Lung (tissue), 12 donors: Measurements from ENCODE around the gene FAM219B. TPM values are rescaled to one million over a fixed set of nuclear protein-coding genes. Genes with fewer than 3 reads are reported as not detected.
"Not testable (repeated sequence)": the region's sequence is repeated elsewhere in the genome, so short reads cannot be mapped to it uniquely, and the experiment has no call there.

Experiments used
- ATAC-seq: fragments of 200-7000 bp; cut with Tn5 transposase; one replicate; pipeline ENCODE4 v1.9.1; 2020; ENCODE audit warnings: moderate number of reproducible peaks; ENCODE audit not compliant: insufficient read depth, low FRiP score
- DNase-seq, 3 donors: peaks; one replicate each; pipeline ENCODE4 v3.0.0-alpha.2; 2013 to 2017
- H3K27ac ChIP-seq, 2 donors: one replicate each; pipeline ENCODE4 v1.5.1; 2013; ENCODE audit warnings: mild to moderate bottlenecking in 2 of 2, moderate library complexity in 2 of 2, control low read depth in 1 of 2, inconsistent platforms in 1 of 2, low read depth in 1 of 2, low read length in 1 of 2
- H3K27me3 ChIP-seq, 3 donors: one replicate each; pipeline ENCODE4 v1.5.1; 2013; ENCODE audit warnings: low read length in 2 of 3; ENCODE audit not compliant: control insufficient read depth in 3 of 3, insufficient read depth in 3 of 3
- H3K36me3 ChIP-seq, 4 donors: one replicate each; pipeline ENCODE4 v1.5.1; 2013; ENCODE audit warnings: low read length in 4 of 4, mild to moderate bottlenecking in 1 of 4, moderate library complexity in 1 of 4; ENCODE audit not compliant: control insufficient read depth in 4 of 4, insufficient read depth in 4 of 4
- H3K4me1 ChIP-seq, 5 donors: one replicate each; pipeline ENCODE4 v1.5.1; 2013; ENCODE audit warnings: low read length in 5 of 5, mild to moderate bottlenecking in 2 of 5, moderate library complexity in 1 of 5; ENCODE audit not compliant: control insufficient read depth in 5 of 5, insufficient read depth in 5 of 5
- H3K4me3 ChIP-seq: one replicate; pipeline ENCODE4 v1.5.1; 2013; ENCODE audit warnings: mild to moderate bottlenecking, control low read depth, moderate library complexity
- H3K9ac ChIP-seq, 2 donors: one replicate each; pipeline ENCODE4 v1.5.1; 2013; ENCODE audit warnings: low read length in 2 of 2, control low read depth in 1 of 2; ENCODE audit not compliant: insufficient read depth in 1 of 2
- H3K9me3 ChIP-seq, 4 donors: one replicate each; pipeline ENCODE4 v1.5.1; 2013; ENCODE audit warnings: low read length in 3 of 4, mild to moderate bottlenecking in 1 of 4, moderate library complexity in 1 of 4; ENCODE audit not compliant: control insufficient read depth in 4 of 4, insufficient read depth in 3 of 4
- CTCF ChIP-seq: IDR thresholded peaks from 2 replicates; pipeline ENCODE4 v1.5.1; 2012; ENCODE audit warnings: mild to moderate bottlenecking; ENCODE audit errors: control extremely low read depth, extremely low read depth
- WGBS, 2 donors: extraction: QIAGEN DNeasy Blood & Tissue Kit; methylation state at CpG; one replicate each; pipeline ENCODE4 v1.1.7; 2013; 5-methylcytosine and 5-hydroxymethylcytosine counted together
- polyA plus RNA-seq, 2 donors: library from polyadenylated mRNA; stranded (reverse); fragments of 200-250 nt; gene quantifications; one replicate each; pipeline ENCODE4 v1.2.1, GENCODE V29; 2013
- total RNA-seq, 2 donors: library from RNA; depleted of rRNA in 1 of 2; stranded (reverse); fragments of >200 nt in 1 of 2; gene quantifications; one replicate each; pipeline ENCODE4 v1.2.1, GENCODE V29; 2014 to 2021
- donor health status: control.
- donor health status: control.
- donor health status: Bipolar disorder and iron deficiency.
- donor health status: healthy.
- donor health status: DM: yes; HTN: yes; CAD: no.

Gene FAM219B
- total and polyA plus RNA-seq, 4 donors, result 32.4 to 88.4 (median 42.5) TPM

DNA sequence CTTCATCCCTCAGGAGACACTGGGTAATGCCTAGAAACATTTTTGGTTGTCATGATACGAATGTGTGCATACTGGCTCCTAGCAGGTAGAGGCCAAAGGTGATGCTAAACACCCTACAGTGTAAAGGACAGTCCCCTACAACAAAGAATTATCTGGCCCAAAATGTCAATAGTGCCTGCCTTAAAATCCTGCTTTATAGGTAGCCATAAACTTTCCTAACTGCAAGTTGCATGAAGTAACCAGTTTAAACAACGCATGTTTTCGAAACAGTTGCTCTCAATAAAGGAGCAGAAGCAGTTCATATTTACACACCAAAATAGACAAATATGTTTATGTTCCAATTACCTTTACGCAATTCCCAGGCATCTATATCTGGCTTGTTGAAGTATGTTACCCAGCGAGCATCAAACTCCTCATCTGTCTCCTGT is 22.1 kb upstream of the FAM219B start:
- Histone ChIP-seq H3K4me1 (peaks cover 0 to 6% (median 0%) of the 10 kb centered on the region in 5 donors), H3K9ac (no peak overlapping the region), H3K36me3 (peaks cover 3 to 29% (median 15%) of the 10 kb centered on the region in 4 donors), H3K9me3 (no peaks in the 10 kb centered on the region), H3K27ac (no peak overlapping the region), H3K4me3 (no peak overlapping the region), H3K27me3 (no peaks in the 10 kb centered on the region)
- no peak for ATAC-seq
- 94 to 96% methylated on average over 5 of the region's 5 CpGs for WGBS, 2 donors
- no peak for TF ChIP-seq CTCF
- no peak for DNase-seq

- DNase-seq, result no peak
- TF ChIP-seq CTCF, result no peak
- H3K36me3 ChIP-seq, result peaks cover 10 to 32% (median 17%) of the 10 kb centered on the region in 4 donors
- no peak for ATAC-seq
- H3K9ac ChIP-seq, result no peak overlapping the region
- H3K9me3 ChIP-seq, result no peaks in the 10 kb centered on the region
- WGBS, 2 donors, result 94 to 95% methylated on average over 3 of the region's 3 CpGs
- H3K4me3 ChIP-seq, result no peak overlapping the region
- no peaks in the 10 kb centered on the region for H3K4me1 ChIP-seq
- no peaks in the 10 kb centered on the region for H3K27me3 ChIP-seq
- H3K27ac ChIP-seq, result no peak overlapping the region
Observed at GRCh38 chr15:74924525-74924924, 17.9 kb upstream of the FAM219B start.

DNA sequence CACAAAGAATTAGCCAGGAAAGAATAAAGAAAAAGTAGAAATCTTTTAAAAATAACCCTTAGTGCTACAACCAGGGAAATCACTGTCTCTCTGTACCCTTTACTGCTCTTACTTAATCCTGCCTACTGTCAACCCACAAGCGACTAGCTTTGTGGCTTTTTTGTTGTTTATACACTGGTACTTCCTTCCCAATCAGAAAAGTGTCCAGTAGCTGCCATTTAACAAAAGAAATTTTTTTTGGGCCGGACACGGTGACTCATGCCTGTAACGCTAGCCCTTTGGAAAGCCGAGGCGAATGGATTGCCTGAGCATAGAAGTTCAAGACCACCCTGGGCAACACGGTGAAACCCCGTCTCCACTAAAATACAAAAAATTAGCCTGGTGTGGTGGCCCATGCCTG is 13.8 kb upstream of the FAM219B start:
- Histone ChIP-seq H3K36me3 (peaks cover 14 to 41% (median 23%) of the 10 kb centered on the region in 4 donors), H3K9me3 (no peaks in the 10 kb centered on the region), H3K4me3 (no peak overlapping the region), H3K27me3 (no peaks in the 10 kb centered on the region), H3K9ac (no peak overlapping the region), H3K27ac (no peak overlapping the region), H3K4me1 (no peaks in the 10 kb centered on the region)
- TF ChIP-seq CTCF, result no peak
- no peak for ATAC-seq
- 56 to 63% methylated on average over 8 of the region's 8 CpGs for WGBS, 2 donors
- peak in 1 of 3 donors; percentile 11 for DNase-seq

DNA sequence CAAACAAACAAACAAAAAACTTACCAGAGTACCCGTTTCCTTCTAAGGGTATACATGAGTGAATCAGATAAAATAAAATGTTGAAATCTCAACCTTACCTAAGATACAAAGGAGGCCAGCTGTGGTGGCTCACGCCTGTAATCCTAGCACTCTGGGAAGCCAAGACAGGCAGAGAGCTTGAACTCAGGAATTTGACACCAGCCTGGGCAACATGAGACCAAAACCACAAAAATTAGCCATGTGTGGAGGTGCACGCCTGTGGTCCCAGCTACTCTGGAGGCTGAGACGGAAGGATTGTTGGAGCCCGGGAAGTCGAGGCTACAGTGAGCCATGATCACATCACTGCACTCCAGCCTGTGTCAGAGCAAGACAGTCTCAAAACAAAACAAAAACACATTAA is 11.0 kb upstream of the FAM219B start:
- no peak for ATAC-seq
- H3K27ac ChIP-seq, result no peak overlapping the region

GRCh38 chr15:74913799-74914198 is 7.1 kb upstream of the FAM219B start:
- H3K36me3 ChIP-seq, result peaks cover 9 to 31% (median 19%) of the 10 kb centered on the region in 4 donors
- DNase-seq, ATAC-seq: not testable (repeated sequence)

More for the DNA sequence above, 11.0 kb upstream of the FAM219B start:
- H3K9me3 ChIP-seq, result no peaks in the 10 kb centered on the region
- no peak overlapping the region for H3K9ac ChIP-seq
- no peak for TF ChIP-seq CTCF
- 92 to 98% methylated on average over 6 of the region's 6 CpGs for whole genome bisulfite sequencing, 2 donors
- no peak overlapping the region for H3K4me3 ChIP-seq
- DNase-seq, result no peak
- H3K4me1 ChIP-seq, result no peaks in the 10 kb centered on the region
- H3K27me3 ChIP-seq, result no peaks in the 10 kb centered on the region
- peaks cover 13 to 49% (median 26%) of the 10 kb centered on the region in 4 donors for H3K36me3 ChIP-seq

More at GRCh38 chr15:74913799-74914198, 7.1 kb upstream of the FAM219B start:
- H3K9ac ChIP-seq, H3K27me3 ChIP-seq, H3K4me3 ChIP-seq, H3K4me1 ChIP-seq, H3K9me3 ChIP-seq, H3K27ac ChIP-seq: not testable (repeated sequence)
- WGBS, 2 donors, result 97% methylated on average over 8 of the region's 8 CpGs
